ENCODE data around the gene RNF213. TPM values are rescaled to one million over a fixed set of nuclear protein-coding genes. Genes with fewer than 3 reads are reported as not detected.

The RNF213 gene
- total RNA-seq, 1 donor from 2014 or later = 25.6 TPM

GRCh38 chr17:80447790-80448189, 187.1 kb downstream of the RNF213 start:
- H3K36me3 ChIP-seq = no peaks in the 10 kb centered on the region
- no peak overlapping the region for H3K27ac ChIP-seq (replicated peaks)
- intact Hi-C loops (cut with micrococcal nuclease) = no loop called here
- H3K9me3 ChIP-seq (replicated peaks) = no peaks in the 10 kb centered on the region
- no peak for TF ChIP-seq CTCF (IDR thresholded peaks at IDR 0.05; ENCODE audit: borderline replicate concordance)
- no peaks in the 10 kb centered on the region for H3K27me3 ChIP-seq (ENCODE audit: low read depth)
- no peak for DNase-seq
- no peak overlapping the region for H3K4me3 ChIP-seq
- no peaks in the 10 kb centered on the region for H3K4me1 ChIP-seq

Small RNA genes lying within 50 kb of the gene (microRNA-seq; reads per million reads assigned to microRNA genes)
- not detected for gene MIR4730

Other genes with a start within 250 kb of the RNF213 start
- gene TBC1D16, start 225.0 kb upstream of the RNF213 start, total RNA-seq = 15.9 TPM
- gene CCDC40, start 224.2 kb upstream of the RNF213 start, total RNA-seq = 7.7 TPM
- gene GAA, start 159.3 kb upstream of the RNF213 start, total RNA-seq = 44.4 TPM
- gene EIF4A3, start 113.7 kb upstream of the RNF213 start, total RNA-seq = 30.0 TPM
- gene CARD14, start 90.8 kb upstream of the RNF213 start, total RNA-seq = 0.49 TPM
- 10.9 TPM for gene SGSH, start 40.5 kb upstream of the RNF213 start, total RNA-seq
- gene SLC26A11, start 40.4 kb upstream of the RNF213 start, total RNA-seq = 4.1 TPM
- gene ENDOV, start 154.3 kb downstream of the RNF213 start, total RNA-seq = 11.3 TPM
- not detected for gene NPTX1, start 215.8 kb downstream of the RNF213 start, total RNA-seq

All from left ventricle myocardium inferior (tissue), 1 donor.